IMR-90 (cell line): ENCODE results near the gene SS18.

Experiments used
- BHLHE40 ChIP-seq: fragments of 150-350 bp; IDR thresholded peaks from 2 replicates; pipeline ENCODE4 v1.6.1; 2016; ENCODE audit warnings: mild to moderate bottlenecking, low read depth, low read length
- CTCF ChIP-seq: conservative IDR thresholded peaks from 2 replicates; pipeline ENCODE4 v1.5.1; 2012; ENCODE audit warnings: mild to moderate bottlenecking, low read depth, low read length, improper control_type of control experiment
- ELK1 ChIP-seq: fragments of 150-350 bp; IDR thresholded peaks from 2 replicates; pipeline ENCODE4 v1.6.1; 2016; ENCODE audit warnings: low read depth, mild to moderate bottlenecking, low read length, moderate library complexity, borderline replicate concordance
- POLR2A ChIP-seq: IDR thresholded peaks from 2 replicates; pipeline ENCODE4 v1.6.1; 2012; ENCODE audit warnings: mild to moderate bottlenecking, low read depth, low read length

DNA sequence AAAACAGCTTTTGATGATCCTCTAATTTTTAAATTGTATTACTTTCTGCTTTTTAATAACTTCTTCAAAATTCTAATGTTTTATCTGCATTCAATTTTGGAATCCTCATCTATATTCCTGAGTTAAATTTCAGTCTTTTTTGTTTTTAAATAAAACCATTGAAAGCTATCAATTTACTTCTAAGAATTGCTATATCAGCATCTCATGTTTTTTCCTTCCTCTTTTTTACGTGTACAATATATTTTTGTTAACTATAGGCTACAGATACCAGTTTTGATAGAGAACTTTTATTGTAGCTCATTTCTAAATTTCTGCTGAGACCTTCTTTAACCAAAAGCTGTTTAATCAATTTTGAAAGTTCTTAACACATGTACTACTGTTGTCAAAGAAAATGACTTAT is 84.5 kb downstream of the SS18 start:
- no peak for TF ChIP-seq ELK1
- no peak for TF ChIP-seq BHLHE40
- no peak for TF ChIP-seq POLR2A
- no peak for TF ChIP-seq CTCF
